Endothelial cell (in vitro differentiated cells): ENCODE measurements around the gene CACNA1D. TPM values are rescaled to one million over a fixed set of nuclear protein-coding genes. Genes with fewer than 3 reads are reported as not detected.
"Not testable (repeated sequence)": the region's sequence is repeated elsewhere in the genome, so short reads cannot be mapped to it uniquely, and the experiment has no call there.

Source experiments
- DNase-seq: peaks from one replicate; pipeline ENCODE4 v3.0.0; 2021; ENCODE audit warnings: low spot score
- H3K27ac Mint-ChIP-seq: one replicate; pipeline ENCODE4 v1.8.0; 2021; ENCODE audit warnings: mixed read lengths, inconsistent platforms; ENCODE audit not compliant: unreplicated experiment
- H3K27me3 Mint-ChIP-seq: one replicate; pipeline ENCODE4 v1.8.0; 2021; ENCODE audit warnings: mild to moderate bottlenecking, moderate library complexity, mixed read lengths, inconsistent platforms; ENCODE audit not compliant: unreplicated experiment
- H3K36me3 Mint-ChIP-seq: one replicate; pipeline ENCODE4 v1.8.0; 2021; ENCODE audit warnings: mild to moderate bottlenecking, low read depth, mixed read lengths, inconsistent platforms; ENCODE audit not compliant: unreplicated experiment
- H3K4me1 Mint-ChIP-seq: one replicate; pipeline ENCODE4 v1.8.0; 2021; ENCODE audit warnings: mild to moderate bottlenecking, mixed read lengths, inconsistent platforms; ENCODE audit not compliant: unreplicated experiment
- H3K4me3 Mint-ChIP-seq: one replicate; pipeline ENCODE4 v1.8.0; 2021; ENCODE audit warnings: mild to moderate bottlenecking, mixed read lengths, inconsistent platforms; ENCODE audit not compliant: unreplicated experiment
- H3K9me3 Mint-ChIP-seq: one replicate; pipeline ENCODE4 v1.8.0; 2021; ENCODE audit warnings: mixed read lengths, inconsistent platforms; ENCODE audit not compliant: unreplicated experiment
- total RNA-seq: library from RNA; stranded (reverse); fragmentation: NEBNext Ultra II Directional; extraction: Animal tissue kit (Norgen Biotek cat#: 25700); gene quantifications from one replicate; pipeline ENCODE4 v1.2.1, GENCODE V29; 2021; ENCODE audit not compliant: unreplicated experiment
- TF ChIP-seq, protein P1 (sequence below): fragments of 200-600 bp; sonication (generic); IDR thresholded peaks from one replicate; pipeline ENCODE4 v1.5.0; 2021; ENCODE audit warnings: antibody characterized with exemption; ENCODE audit not compliant: unreplicated experiment

The CACNA1D gene
- total RNA-seq, 1 donor from 2014 or later, result 208 TPM

DNA sequence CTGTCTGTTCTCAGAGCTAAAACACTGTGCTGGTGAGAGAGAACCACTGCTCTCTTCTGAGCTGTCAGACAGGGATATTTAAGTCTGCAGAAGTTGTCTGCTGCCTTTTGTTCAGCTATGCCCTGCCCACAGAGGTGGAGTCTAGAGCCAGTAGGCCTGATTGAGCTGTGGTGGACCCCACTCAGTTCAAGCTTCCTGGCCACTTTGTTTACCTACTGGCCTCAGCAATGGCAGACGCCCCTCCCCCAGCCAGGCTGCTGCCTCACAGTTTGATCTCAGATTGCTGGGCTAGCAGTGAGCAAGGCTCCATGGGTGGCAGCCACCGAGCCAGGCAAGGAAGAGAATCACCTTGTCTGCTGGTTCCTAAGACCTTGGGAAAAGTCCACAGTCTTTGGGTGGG lies 21.0 kb upstream of the CACNA1D start:
- no peaks in the 10 kb centered on the region for H3K4me1 Mint-ChIP-seq
- H3K9me3 Mint-ChIP-seq, result no peaks in the 10 kb centered on the region
- no peak overlapping the region for H3K27ac Mint-ChIP-seq
- TF ChIP-seq, protein P1, sequence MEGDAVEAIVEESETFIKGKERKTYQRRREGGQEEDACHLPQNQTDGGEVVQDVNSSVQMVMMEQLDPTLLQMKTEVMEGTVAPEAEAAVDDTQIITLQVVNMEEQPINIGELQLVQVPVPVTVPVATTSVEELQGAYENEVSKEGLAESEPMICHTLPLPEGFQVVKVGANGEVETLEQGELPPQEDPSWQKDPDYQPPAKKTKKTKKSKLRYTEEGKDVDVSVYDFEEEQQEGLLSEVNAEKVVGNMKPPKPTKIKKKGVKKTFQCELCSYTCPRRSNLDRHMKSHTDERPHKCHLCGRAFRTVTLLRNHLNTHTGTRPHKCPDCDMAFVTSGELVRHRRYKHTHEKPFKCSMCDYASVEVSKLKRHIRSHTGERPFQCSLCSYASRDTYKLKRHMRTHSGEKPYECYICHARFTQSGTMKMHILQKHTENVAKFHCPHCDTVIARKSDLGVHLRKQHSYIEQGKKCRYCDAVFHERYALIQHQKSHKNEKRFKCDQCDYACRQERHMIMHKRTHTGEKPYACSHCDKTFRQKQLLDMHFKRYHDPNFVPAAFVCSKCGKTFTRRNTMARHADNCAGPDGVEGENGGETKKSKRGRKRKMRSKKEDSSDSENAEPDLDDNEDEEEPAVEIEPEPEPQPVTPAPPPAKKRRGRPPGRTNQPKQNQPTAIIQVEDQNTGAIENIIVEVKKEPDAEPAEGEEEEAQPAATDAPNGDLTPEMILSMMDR, result no peak
- no peak overlapping the region for H3K4me3 Mint-ChIP-seq
- H3K27me3 Mint-ChIP-seq, result no peaks in the 10 kb centered on the region
- H3K36me3 Mint-ChIP-seq, result no peaks in the 10 kb centered on the region
- DNase-seq, result no peak

- not testable (repeated sequence) for DNase-seq, H3K9me3 Mint-ChIP-seq, H3K4me1 Mint-ChIP-seq, H3K27ac Mint-ChIP-seq, H3K4me3 Mint-ChIP-seq, H3K27me3 Mint-ChIP-seq, H3K36me3 Mint-ChIP-seq
These were observed 18.0 kb upstream of the CACNA1D start for GRCh38 chr3:53476372-53476771.

DNA sequence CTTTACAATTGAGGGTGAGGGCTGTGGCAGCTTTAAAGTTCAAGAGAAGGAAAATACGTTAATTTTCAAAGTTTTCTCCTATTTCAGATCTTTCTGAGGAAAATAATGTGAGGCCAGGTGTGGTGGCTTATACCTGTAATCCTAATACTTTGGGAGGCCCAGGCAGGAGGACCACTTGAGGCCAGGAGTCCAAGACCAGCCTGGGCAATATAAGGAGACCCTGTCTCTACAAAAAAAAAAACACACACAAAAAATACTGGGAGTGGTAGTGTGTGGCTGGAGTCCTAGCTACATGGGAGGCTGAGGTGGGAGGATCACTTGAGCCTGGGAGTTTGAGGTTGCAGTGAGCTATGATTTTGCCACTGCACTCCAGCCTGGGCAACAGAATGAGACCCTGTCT lies 16.7 kb upstream of the CACNA1D start:
- not testable (repeated sequence) for H3K27ac Mint-ChIP-seq, H3K4me1 Mint-ChIP-seq, H3K36me3 Mint-ChIP-seq, DNase-seq, H3K27me3 Mint-ChIP-seq, H3K9me3 Mint-ChIP-seq, H3K4me3 Mint-ChIP-seq

GRCh38 chr3:53478166-53478830 lies 16.1 kb upstream of the CACNA1D start:
- H3K36me3 Mint-ChIP-seq, result no peaks in the 10 kb centered on the region
- no peaks in the 10 kb centered on the region for H3K9me3 Mint-ChIP-seq
- TF ChIP-seq, protein P1, result no peak
- H3K27me3 Mint-ChIP-seq, result no peaks in the 10 kb centered on the region
- H3K4me1 Mint-ChIP-seq, result no peaks in the 10 kb centered on the region
- no peak overlapping the region for H3K27ac Mint-ChIP-seq
- no peak for DNase-seq
- no peak overlapping the region for H3K4me3 Mint-ChIP-seq

GRCh38 chr3:53478921-53479664 lies 15.3 kb upstream of the CACNA1D start:
- Mint-ChIP-seq H3K27me3 (no peaks in the 10 kb centered on the region), H3K36me3 (no peaks in the 10 kb centered on the region), H3K9me3 (no peaks in the 10 kb centered on the region), H3K27ac (no peak overlapping the region), H3K4me3 (no peak overlapping the region), H3K4me1 (no peaks in the 10 kb centered on the region)
- TF ChIP-seq, protein P1, result no peak
- DNase-seq, result no peak

DNA sequence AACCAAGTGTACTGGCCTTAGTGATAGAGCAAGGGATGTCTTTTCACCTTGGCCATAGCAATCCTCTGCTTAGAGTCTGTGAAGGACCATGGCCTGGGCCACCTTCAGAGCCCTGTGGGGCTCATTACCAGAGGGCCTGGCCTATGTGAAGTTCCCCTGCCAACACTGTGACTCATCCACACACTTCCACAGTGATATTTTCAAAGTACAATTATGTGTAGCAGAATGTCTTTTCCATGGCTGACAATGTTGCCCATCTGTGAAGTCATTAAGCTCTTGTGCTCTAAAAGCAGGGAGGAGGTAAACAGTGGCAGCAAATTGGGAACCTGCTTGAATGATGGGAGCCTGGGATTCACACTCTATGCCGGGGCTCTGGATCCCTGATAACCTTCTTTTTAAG lies 12.2 kb upstream of the CACNA1D start:
- Mint-ChIP-seq H3K4me1 (no peaks in the 10 kb centered on the region), H3K9me3 (no peaks in the 10 kb centered on the region), H3K27ac (no peak overlapping the region), H3K4me3 (no peak overlapping the region), H3K36me3 (no peaks in the 10 kb centered on the region), H3K27me3 (no peaks in the 10 kb centered on the region)
- DNase-seq, result no peak
- TF ChIP-seq, protein P1, result no peak
